ENCODE results near the gene PAX6.

- TF ChIP-seq, protein P1, sequence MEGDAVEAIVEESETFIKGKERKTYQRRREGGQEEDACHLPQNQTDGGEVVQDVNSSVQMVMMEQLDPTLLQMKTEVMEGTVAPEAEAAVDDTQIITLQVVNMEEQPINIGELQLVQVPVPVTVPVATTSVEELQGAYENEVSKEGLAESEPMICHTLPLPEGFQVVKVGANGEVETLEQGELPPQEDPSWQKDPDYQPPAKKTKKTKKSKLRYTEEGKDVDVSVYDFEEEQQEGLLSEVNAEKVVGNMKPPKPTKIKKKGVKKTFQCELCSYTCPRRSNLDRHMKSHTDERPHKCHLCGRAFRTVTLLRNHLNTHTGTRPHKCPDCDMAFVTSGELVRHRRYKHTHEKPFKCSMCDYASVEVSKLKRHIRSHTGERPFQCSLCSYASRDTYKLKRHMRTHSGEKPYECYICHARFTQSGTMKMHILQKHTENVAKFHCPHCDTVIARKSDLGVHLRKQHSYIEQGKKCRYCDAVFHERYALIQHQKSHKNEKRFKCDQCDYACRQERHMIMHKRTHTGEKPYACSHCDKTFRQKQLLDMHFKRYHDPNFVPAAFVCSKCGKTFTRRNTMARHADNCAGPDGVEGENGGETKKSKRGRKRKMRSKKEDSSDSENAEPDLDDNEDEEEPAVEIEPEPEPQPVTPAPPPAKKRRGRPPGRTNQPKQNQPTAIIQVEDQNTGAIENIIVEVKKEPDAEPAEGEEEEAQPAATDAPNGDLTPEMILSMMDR (IDR thresholded peaks at IDR 0.05; ENCODE audit: insufficient read depth, low read length, poor library complexity, severe bottlenecking): no peak
- TF ChIP-seq EZH2phosphoT487 (conservative IDR thresholded peaks at IDR 0.05; ENCODE audit: low read length): no peak
Observed at GRCh38 chr11:31768749-31769640, 42.1 kb downstream of the PAX6 start.

Data from SU-DHL-6 (cell line).